HepG2 (cell line): Measurements from ENCODE around the gene RGS2. TPM values are rescaled to one million over a fixed set of nuclear protein-coding genes. Genes with fewer than 3 reads are reported as not detected.

ENCODE experiments used
- ATAC-seq: fragments of 200-7000 bp; cut with Tn5 transposase; 3 replicates; pipeline ENCODE4 v1.9.1; 2020; ENCODE audit warnings: mild to moderate bottlenecking, moderate library complexity
- Bru-seq: library from RNA; stranded (reverse); fragments of 400-500 nt; gene quantifications from one replicate; lab custom pipeline; 2021; lab: Mats Ljungman, UMichigan
- BruChase-seq, 2 experiments: library from RNA; stranded (reverse); fragments of 400-500 nt; gene quantifications; one replicate each; lab custom pipeline; 2021; lab: Mats Ljungman, UMichigan
- BruUV-seq: library from RNA; stranded (reverse); fragments of 400-500 nt; replicated peaks from 2 replicates; lab custom pipeline; 2021; lab: Mats Ljungman, UMichigan
- CTCF ChIA-PET: fragments of 300-600 bp; formaldehyde crosslinking; extraction: SDS; loops from one replicate; lab custom pipeline; 2021; ENCODE audit warnings: low total read pairs, inconsistent platforms, low intra/inter-chr PET ratio; lab: Yijun Ruan, JAX
- POLR2A ChIA-PET: fragments of 350-600 bp; sonication (Branson Sonifier 250); formaldehyde crosslinking; loops from one replicate; lab custom pipeline; 2020; ENCODE audit warnings: antibody characterized with exemption, inconsistent platforms; lab: Yijun Ruan, JAX
- DNase-seq: peaks from one replicate; pipeline ENCODE4 v3.0.0-alpha.2; 2015; ENCODE audit warnings: low spot score
- FAIRE-seq: peaks from 3 replicates; lab custom pipeline; 2011; peaks lifted over from hg19 to GRCh38; lab: Jason Lieb, UNC
- H2AFZ ChIP-seq: one replicate; pipeline ENCODE4 v1.6.1; 2011; ENCODE audit warnings: low read length, inconsistent platforms
- H3K27ac ChIP-seq: fragments of 300-600 bp; 3 replicates; pipeline ENCODE4 v1.8.0; 2011; ENCODE audit warnings: mixed run types, mild to moderate bottlenecking, mixed read lengths, low read length, inconsistent platforms; ENCODE audit not compliant: insufficient read depth; ENCODE audit errors: extremely low read length
- H3K27me3 ChIP-seq, 2 experiments: fragments of 200-600 bp in 1 of 2; 2 replicates in 1 of 2; 3 replicates in 1 of 2; pipeline versions ENCODE4 v1.6.0 to v1.8.0; 2011; ENCODE audit warnings: low read length in 2 of 2, mild to moderate bottlenecking in 2 of 2, moderate library complexity in 2 of 2, inconsistent platforms in 1 of 2; ENCODE audit not compliant: insufficient read depth in 2 of 2, control insufficient read depth in 1 of 2
- H3K36me3 ChIP-seq, 2 experiments: fragments of 200-600 bp in 1 of 2; replicated peaks in 1 of 2; 2 replicates in 1 of 2; 3 replicates in 1 of 2; pipeline versions ENCODE4 v1.5.1 to v1.8.0; 2011; ENCODE audit warnings: low read length in 2 of 2, inconsistent platforms in 1 of 2; ENCODE audit not compliant: insufficient read depth in 2 of 2, control insufficient read depth in 1 of 2
- H3K4me1 ChIP-seq: 2 replicates; pipeline ENCODE4 v1.5.1; 2012; ENCODE audit warnings: low read length, inconsistent platforms; ENCODE audit not compliant: insufficient read depth
- H3K4me2 ChIP-seq: 2 replicates; pipeline ENCODE4 v1.6.0; 2011; ENCODE audit warnings: low read depth, low read length, inconsistent platforms
- H3K4me3 ChIP-seq, 3 experiments: fragments of 200-600 bp in 1 of 3; sonication (generic), shearing (Covaris generic) in 1 of 3; replicated peaks in 1 of 3; 2 replicates each; pipeline ENCODE4 v1.5.1; 2011 to 2016; ENCODE audit warnings: low read length in 3 of 3, inconsistent platforms in 2 of 3, low read depth in 2 of 3, mild to moderate bottlenecking in 2 of 3, control low read depth in 1 of 3, mixed read lengths in 1 of 3; ENCODE audit not compliant: insufficient read depth in 1 of 3
- H3K79me2 ChIP-seq: one replicate; pipeline ENCODE4 v1.6.1; 2011; ENCODE audit warnings: low read length, inconsistent platforms; ENCODE audit not compliant: insufficient read depth
- H3K9ac ChIP-seq: 2 replicates; pipeline ENCODE4 v1.6.0; 2011; ENCODE audit warnings: mild to moderate bottlenecking, low read depth, low read length, inconsistent platforms; ENCODE audit not compliant: insufficient read depth
- H3K9me3 ChIP-seq: 2 replicates; pipeline ENCODE4 v1.5.1; 2012; ENCODE audit warnings: mild to moderate bottlenecking, low read length
- H4K20me1 ChIP-seq: 2 replicates; pipeline ENCODE4 v1.6.0; 2011; ENCODE audit warnings: inconsistent platforms, mild to moderate bottlenecking, low read length, moderate library complexity; ENCODE audit not compliant: insufficient read depth
- ASH2L ChIP-seq: fragments of 300-600, 200-600 bp; sonication (generic); IDR thresholded peaks from 2 replicates; pipeline ENCODE4 v1.7.0; 2017; ENCODE audit warnings: low read depth, mild to moderate bottlenecking, moderate library complexity, mixed read lengths, low read length; ENCODE audit not compliant: insufficient read length
- ATF1 ChIP-seq: IDR thresholded peaks from 2 replicates; pipeline ENCODE4 v1.6.1; 2016; ENCODE audit warnings: mild to moderate bottlenecking, control low read depth
- CTCF ChIP-seq: sonication (generic); formaldehyde crosslinking; IDR thresholded peaks from 2 replicates; pipeline ENCODE4 v1.5.0; 2020; ENCODE audit warnings: mild to moderate bottlenecking, missing genetic modification reagents, moderate library complexity
- IRF9 ChIP-seq: sonication (generic); formaldehyde crosslinking; IDR thresholded peaks from 2 replicates; pipeline ENCODE4 v1.8.0; 2022; ENCODE audit warnings: missing genetic modification reagents, mild to moderate bottlenecking, borderline replicate concordance
- ISL2 ChIP-seq: sonication (generic); formaldehyde crosslinking; IDR thresholded peaks from 2 replicates; pipeline ENCODE4 v1.5.0; 2020; ENCODE audit warnings: missing genetic modification reagents
- NFE2L1 ChIP-seq: sonication (generic); formaldehyde crosslinking; IDR thresholded peaks from 2 replicates; pipeline ENCODE4 v1.4.0; 2020; ENCODE audit warnings: missing genetic modification reagents, mild to moderate bottlenecking, borderline replicate concordance
- YEATS4 ChIP-seq: sonication (generic); formaldehyde crosslinking; IDR thresholded peaks from 2 replicates; pipeline ENCODE4 v1.4.0; 2020; ENCODE audit warnings: missing genetic modification reagents, borderline replicate concordance
- ZNF546 ChIP-seq: sonication (generic); formaldehyde crosslinking; conservative IDR thresholded peaks from 2 replicates; pipeline ENCODE4 v1.8.1; 2023; ENCODE audit warnings: mild to moderate bottlenecking, missing genetic modification reagents
- ZNF597 ChIP-seq: sonication (generic); formaldehyde crosslinking; IDR thresholded peaks from 2 replicates; pipeline ENCODE4 v1.5.0; 2020; ENCODE audit warnings: missing genetic modification reagents
- WGBS: methylation state at CpG from one replicate; pipeline ENCODE4 v1.1.6; 2017; ENCODE audit warnings: low lambda C conversion rate; 5-methylcytosine and 5-hydroxymethylcytosine counted together
- in situ Hi-C: cut with HindIII; loops from 2 replicates; pipeline ENCODE4 v1.10.0; 2017; ENCODE audit warnings: low pct_unique_long_range_greater_than_20kb; ENCODE audit not compliant: extremely low pct_ligation_motif_present
- intact Hi-C: fragments of 100-400 bp; cut with micrococcal nuclease; formaldehyde crosslinking; loops from one replicate; pipeline ENCODE4 v1.10.0; 2022; ENCODE audit not compliant: unreplicated experiment
- long read RNA-seq, 2 experiments: library from RNA in 1 of 2; library from polyadenylated mRNA in 1 of 2; stranded (forward) in 1 of 2; unstranded in 1 of 2; transcript quantifications; one replicate each; pipeline ENCODE4 v2.0.0, GENCODE V29; 2019 to 2022
- polyA minus RNA-seq, 3 experiments: library from RNA; depleted of rRNA, polyadenylated mRNA; stranded (reverse); fragments of >200 nt; gene quantifications; 2 replicates each; pipeline ENCODE4 v1.2.3, GENCODE V29; 2011; ENCODE audit warnings: low replicate concordance in 1 of 3
- polyA plus RNA-seq, 8 experiments: library from polyadenylated mRNA; depleted of rRNA in 3 of 8; stranded (reverse) in 7 of 8; unstranded in 1 of 8; fragments of >200 nt; fragmentation: Illumina TruSeq in 4 of 8; extraction: Trizol in 4 of 8; gene quantifications; 2 replicates each; pipeline versions ENCODE4 v1.2.1 to v1.2.3, GENCODE V29; 2011 to 2016; ENCODE audit warnings: low read depth in 4 of 8, missing spikeins in 1 of 8, mixed read lengths in 1 of 8; ENCODE audit not compliant: insufficient read depth in 1 of 8
- total RNA-seq, 5 experiments: library from RNA; depleted of rRNA; stranded (reverse); fragments of >200 nt; fragmentation: Illumina TruSeq; extraction: Trizol; gene quantifications; 2 replicates each; pipeline ENCODE4 v1.2.3, GENCODE V29; 2016; ENCODE audit warnings: low read depth in 1 of 5
- TF ChIP-seq, protein P1 (sequence below): sonication (generic); formaldehyde crosslinking; IDR thresholded peaks from 2 replicates; pipeline ENCODE4 v1.9.0; 2021; ENCODE audit warnings: missing genetic modification reagents, mild to moderate bottlenecking, borderline replicate concordance

Gene RGS2
- total RNA-seq (2016; rRNA removed; fragmentation: Illumina TruSeq; extraction: Trizol) (0.64 and 0.86 TPM in 2 replicates), polyA plus RNA-seq (2011; rRNA removed) (1.4 and 2.0 TPM in 2 replicates), polyA minus RNA-seq (2011; rRNA and poly(A)+ RNA removed; ENCODE audit: low replicate concordance) (1.1 and 5.9 TPM in 2 replicates), Bru-seq, nascent RNA (percentile 43 among the genes with signal in this experiment), BruChase-seq, experiment 1, labeled RNA remaining after a 6-hour chase (percentile 28 among the genes with signal in this experiment), BruChase-seq, experiment 2, labeled RNA remaining after a 2-hour chase (percentile 35 among the genes with signal in this experiment)
- total RNA-seq (2016; cell fraction: cytosol; rRNA removed; fragmentation: Illumina TruSeq; extraction: Trizol; ENCODE audit: low read depth) = 0.20 TPM in 1 of 2 replicates, not detected in the other
- 0.76 and 0.78 TPM in 2 replicates for total RNA-seq (2016; cell fraction: insoluble cytoplasmic fraction; rRNA removed; fragmentation: Illumina TruSeq; extraction: Trizol)
- 0.21 and 0.43 TPM in 2 replicates for total RNA-seq (2016; cell fraction: membrane; rRNA removed; fragmentation: Illumina TruSeq; extraction: Trizol)
- total RNA-seq (2016; cell fraction: nucleus; rRNA removed; fragmentation: Illumina TruSeq; extraction: Trizol) = 0.60 and 0.90 TPM in 2 replicates
- polyA plus RNA-seq (2011; cell fraction: cytosol; rRNA removed) = 0.71 and 1.3 TPM in 2 replicates
- polyA plus RNA-seq (2011; cell fraction: nucleus; rRNA removed) = 0.16 and 1.3 TPM in 2 replicates
- 1.0 and 1.9 TPM in 2 replicates for polyA plus RNA-seq (2012)
- 0.07 and 0.16 TPM in 2 replicates for polyA plus RNA-seq (2016; cell fraction: cytosol; fragmentation: Illumina TruSeq; extraction: Trizol; ENCODE audit: low read depth)
- polyA plus RNA-seq (2016; cell fraction: insoluble cytoplasmic fraction; fragmentation: Illumina TruSeq; extraction: Trizol; ENCODE audit: low read depth) = 0.46 and 0.48 TPM in 2 replicates
- 0.32 and 0.48 TPM in 2 replicates for polyA plus RNA-seq (2016; cell fraction: membrane; fragmentation: Illumina TruSeq; extraction: Trizol; ENCODE audit: low read depth)
- 0.59 and 1.6 TPM in 2 replicates for polyA plus RNA-seq (2016; cell fraction: nucleus; fragmentation: Illumina TruSeq; extraction: Trizol; ENCODE audit: insufficient read depth, low read depth)
- polyA minus RNA-seq (2011; cell fraction: cytosol; rRNA and poly(A)+ RNA removed) = 2.7 and 3.4 TPM in 2 replicates
- polyA minus RNA-seq (2011; cell fraction: nucleus; rRNA and poly(A)+ RNA removed) = 4.0 and 6.0 TPM in 2 replicates
- long read RNA-seq, experiment 1, partial matches to known transcripts = 0 of 2 reads
- long read RNA-seq, experiment 1, other reads (novel, unspliced or antisense) = 0 of 2 reads
- long read RNA-seq, experiment 2, partial matches to known transcripts = 0 of 3 reads
- long read RNA-seq, experiment 2, other reads (novel, unspliced or antisense) = 0 of 3 reads

- peak within 1 kb of the TSS; percentile 28 to 62 (median 61); a peak in 5 of 6 replicates for H3K4me3 ChIP-seq
- FAIRE-seq = no peak
- in situ Hi-C loops (loop anchor here (5.0 to 10.0 kb wide), 2 partner anchors 209 to 316 kb away; partner anchors contain the start of gene CDC73), intact Hi-C loops (loop anchor here (2.0 to 10.0 kb wide), 4 partner anchors 164 to 314 kb away; partner anchors contain the start of gene CDC73)
- peaks cover 29% of the 10 kb centered on the region for H3K4me1 ChIP-seq
- H3K9me3 ChIP-seq = no peaks in the 10 kb centered on the region
- peak within 1 kb of the TSS; percentile 67 for H2AFZ ChIP-seq
- ChIA-PET CTCF (interaction anchor here (0.8 to 1.4 kb wide), 2 partner anchors 211 to 331 kb away, joined by 3 read pairs; no protein-coding TSS in a partner anchor), POLR2A (no interaction called here)
- DNase-seq = peak; percentile 66
- peak within 1 kb of the TSS; percentile 87 for H3K4me2 ChIP-seq
- no peak within 1 kb of the TSS for H3K27ac ChIP-seq
- no peaks in the 10 kb centered on the region for H3K36me3 ChIP-seq
- BruUV-seq = no TSS peak
- H3K27me3 ChIP-seq = peaks cover 0 to 4% of the 10 kb centered on the region in 2 experiments; a peak in 1 of 5 replicates
- 28% methylated on average over 26 of the region's 72 CpGs for WGBS
- H3K79me2 ChIP-seq = no peaks in the 10 kb centered on the region
- H3K9ac ChIP-seq = peak within 1 kb of the TSS; percentile 51; the same call in 1 of the 2 replicates
- peak; percentile 98 for ATAC-seq
- H4K20me1 ChIP-seq = no peaks in the 10 kb centered on the region
- peak; percentile 60; the same call in 1 of the 2 replicates for TF ChIP-seq YEATS4
- peak; percentile 69 for TF ChIP-seq ASH2L
- TF ChIP-seq, protein P1, sequence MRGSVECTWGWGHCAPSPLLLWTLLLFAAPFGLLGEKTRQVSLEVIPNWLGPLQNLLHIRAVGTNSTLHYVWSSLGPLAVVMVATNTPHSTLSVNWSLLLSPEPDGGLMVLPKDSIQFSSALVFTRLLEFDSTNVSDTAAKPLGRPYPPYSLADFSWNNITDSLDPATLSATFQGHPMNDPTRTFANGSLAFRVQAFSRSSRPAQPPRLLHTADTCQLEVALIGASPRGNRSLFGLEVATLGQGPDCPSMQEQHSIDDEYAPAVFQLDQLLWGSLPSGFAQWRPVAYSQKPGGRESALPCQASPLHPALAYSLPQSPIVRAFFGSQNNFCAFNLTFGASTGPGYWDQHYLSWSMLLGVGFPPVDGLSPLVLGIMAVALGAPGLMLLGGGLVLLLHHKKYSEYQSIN = no peak
- peak; percentile 64 for TF ChIP-seq CTCF (CRISPR knock-in tag)
- peak; percentile 27; the same call in 1 of the 2 replicates for TF ChIP-seq IRF9 (CRISPR knock-in tag)
- no peak for TF ChIP-seq ZNF597
- 0 out of 2 replicates have a peak, but pooled peaks have one; percentile 61 for TF ChIP-seq ZNF546
- no peak for TF ChIP-seq NFE2L1 (CRISPR knock-in tag)
- 0 out of 2 replicates have a peak, but pooled peaks have one; percentile 47 for TF ChIP-seq ISL2 (CRISPR knock-in tag)
- TF ChIP-seq ATF1 (CRISPR knock-in tag) = peak; percentile 30; the same call in 1 of the 2 replicates
Observed at GRCh38 chr1:192808518-192809306, at the start of gene RGS2. Gene RGS2 (plus strand): TSS chr1:192809039. CDS start chr1:192809072, 33 bp downstream.
